Measurements from ENCODE around the gene TTC21B. TPM values are rescaled to one million over a fixed set of nuclear protein-coding genes. Genes with fewer than 3 reads are reported as not detected.

Gene TTC21B
- total and polyA plus RNA-seq, 9 of the 15 experiments (the other 6 are each of a cell fraction or from before 2014, with no cell fraction given): 5.2 to 34.9 (median 18.5) TPM

DNA sequence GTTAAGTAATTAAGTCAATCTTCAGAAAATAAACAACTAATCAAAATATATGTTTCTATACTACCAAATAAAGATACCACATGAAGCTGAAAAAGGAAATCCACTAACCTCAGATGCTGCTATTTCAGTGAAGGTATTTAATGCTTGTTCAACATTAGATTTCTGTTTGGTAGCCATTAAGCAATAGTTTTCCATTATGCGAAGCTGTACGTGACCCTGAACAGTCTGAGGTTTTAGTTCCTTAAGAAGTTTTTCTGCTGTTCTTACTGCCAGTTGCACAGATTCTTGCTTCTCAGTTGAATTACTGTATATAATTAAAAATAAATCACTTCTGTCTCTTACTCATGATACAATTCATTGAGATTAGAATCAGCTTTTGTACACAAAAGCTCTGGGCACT lies 65.4 kb downstream of the TTC21B start:
- no peak for FAIRE-seq

More for the DNA sequence above, 65.4 kb downstream of the TTC21B start:
- H3K79me2 ChIP-seq (ENCODE audit: control insufficient read depth, insufficient read depth, low read length): no peaks in the 10 kb centered on the region
- TF ChIP-seq GABPA (tag; conservative IDR thresholded peaks at IDR 0.05; ENCODE audit: low read depth) (no peak), ZNF778 (CRISPR knock-in tag; IDR thresholded peaks at IDR 0.05) (no peak), ZFP36 (IDR thresholded peaks at IDR 0.05; ENCODE audit: low read depth, low read length, partially characterized antibody) (no peak), TAL1 (IDR thresholded peaks at IDR 0.05) (no peak), U2AF2 (optimal IDR thresholded peaks at IDR 0.05; ENCODE audit: low read depth, low read length) (no peak), EP300 (IDR thresholded peaks at IDR 0.05; ENCODE audit: low read length) (no peak), SAFB2 (IDR thresholded peaks at IDR 0.05; ENCODE audit: borderline replicate concordance, low read depth, low read length, severe bottlenecking) (no peak)
- TF ChIP-seq, protein P1, sequence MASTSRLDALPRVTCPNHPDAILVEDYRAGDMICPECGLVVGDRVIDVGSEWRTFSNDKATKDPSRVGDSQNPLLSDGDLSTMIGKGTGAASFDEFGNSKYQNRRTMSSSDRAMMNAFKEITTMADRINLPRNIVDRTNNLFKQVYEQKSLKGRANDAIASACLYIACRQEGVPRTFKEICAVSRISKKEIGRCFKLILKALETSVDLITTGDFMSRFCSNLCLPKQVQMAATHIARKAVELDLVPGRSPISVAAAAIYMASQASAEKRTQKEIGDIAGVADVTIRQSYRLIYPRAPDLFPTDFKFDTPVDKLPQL (IDR thresholded peaks at IDR 0.05; ENCODE audit: extremely low read depth, insufficient read length): no peak
- H3K27me3 ChIP-seq (ENCODE audit: control insufficient read depth in 2 of 2, insufficient read depth in 2 of 2, low read length in 2 of 2): no peaks in the 10 kb centered on the region
- H2AFZ ChIP-seq (ENCODE audit: low read depth, low read length): no peak overlapping the region
- BruUV-seq (replicated peaks): no TSS peak
- ChIA-PET POLR2A (interaction anchor here (0.8 to 1.2 kb wide), 2 partner anchors 10 to 27 kb away, joined by 3 read pairs; no protein-coding TSS in a partner anchor), CTCF (ENCODE audit: low intra/inter-chr PET ratio) (no interaction called here)
- no peaks in the 10 kb centered on the region for H3K9me3 ChIP-seq (replicated peaks; ENCODE audit: control insufficient read depth, insufficient read depth, low read depth, low read length)
- no peak overlapping the region for H3K4me3 ChIP-seq
- in situ Hi-C loops (cut with MboI) (no loop called here), intact Hi-C loops (cut with micrococcal nuclease) (no loop called here)
- H3K9ac ChIP-seq (ENCODE audit: insufficient read depth in 1 of 2, low read depth in 2 of 2, low read length in 2 of 2): no peak overlapping the region
- no peaks in the 10 kb centered on the region for H3K9me1 ChIP-seq (ENCODE audit: control insufficient read depth, insufficient read depth, low read length)
- ATAC-seq (no peak), DNase-seq (ENCODE audit: extremely low read depth in 1 of 4, low spot score in 3 of 4) (no peak)
- no peak overlapping the region for H3K27ac ChIP-seq (ENCODE audit: extremely low read depth, low read depth, low read length)
- WGBS (ENCODE audit: insufficient coverage, low coverage, missing lambda C conversion rate): 100% methylated on average over 2 of the region's 2 CpGs
- no peak overlapping the region for H3K4me2 ChIP-seq (ENCODE audit: insufficient read depth, low read length)
- H3K36me3 ChIP-seq (ENCODE audit: control insufficient read depth, insufficient read depth, low read length): peaks cover 46% of the 10 kb centered on the region
- no peaks in the 10 kb centered on the region for H4K20me1 ChIP-seq (replicated peaks; ENCODE audit: control insufficient read depth, insufficient read depth, low read length)
- peaks cover 0 to 10% of the 10 kb centered on the region in 2 experiments; a peak in 3 of 5 replicates for H3K4me1 ChIP-seq (replicated peaks in 1 of 2; ENCODE audit: control insufficient read depth in 2 of 2, insufficient read depth in 2 of 2, low read length in 2 of 2)

Measured in K562 (cell line).